22Rv1 (cell line): ENCODE results near the gene FILIP1L.

Experiments
- CTCF ChIP-seq: fragments of 450-650 bp; IDR thresholded peaks from 2 replicates; pipeline ENCODE4 v1.5.1; 2017; ENCODE audit warnings: mild to moderate bottlenecking
- ZFX ChIP-seq: fragments of 450-650 bp; IDR thresholded peaks from 2 replicates; pipeline ENCODE4 v1.6.1; 2017; ENCODE audit warnings: antibody characterized with exemption, borderline replicate concordance

GRCh38 chr3:99881121-99881524 is 233.2 kb downstream of the FILIP1L start:
- TF ChIP-seq CTCF (no peak), ZFX (no peak)
